HEK293T (cell line): ENCODE measurements around the gene ARID1B.

Source experiments
- BHLHE40 ChIP-seq: fragments of 450-650 bp; IDR thresholded peaks from 2 replicates; pipeline ENCODE4 v1.6.1; 2016; ENCODE audit warnings: mild to moderate bottlenecking, moderate library complexity, borderline replicate concordance
- ELF4 ChIP-seq: fragments of 450-650 bp; IDR thresholded peaks from 2 replicates; pipeline ENCODE4 v1.6.1; 2017; ENCODE audit warnings: antibody characterized with exemption
- FOXK2 ChIP-seq: fragments of 450-650 bp; IDR thresholded peaks from 2 replicates; pipeline ENCODE4 v1.6.1; 2016; ENCODE audit warnings: mild to moderate bottlenecking
- FOXM1 ChIP-seq: fragments of 450-650 bp; IDR thresholded peaks from 2 replicates; pipeline ENCODE4 v1.6.1; 2017; ENCODE audit warnings: mild to moderate bottlenecking, borderline replicate concordance
- HDGF ChIP-seq: fragments of 450-650 bp; IDR thresholded peaks from 2 replicates; pipeline ENCODE4 v1.6.1; 2017; ENCODE audit warnings: antibody characterized with exemption, borderline replicate concordance
- L3MBTL2 ChIP-seq: fragments of 450-650 bp; conservative IDR thresholded peaks from 2 replicates; pipeline ENCODE4 v1.6.1; 2016; ENCODE audit warnings: mild to moderate bottlenecking
- LEF1 ChIP-seq: fragments of 450-650 bp; IDR thresholded peaks from 2 replicates; pipeline ENCODE4 v1.6.1; 2017; ENCODE audit warnings: mild to moderate bottlenecking, borderline replicate concordance
- PKNOX1 ChIP-seq: fragments of 450-650 bp; IDR thresholded peaks from 2 replicates; pipeline ENCODE4 v1.6.1; 2016
- SP1 ChIP-seq: fragments of 450-650 bp; IDR thresholded peaks from 2 replicates; pipeline ENCODE4 v1.6.1; 2017
- SUZ12 ChIP-seq: fragments of 450-650 bp; IDR thresholded peaks from 2 replicates; pipeline ENCODE4 v1.6.1; 2016; ENCODE audit warnings: mild to moderate bottlenecking
- ZNF384 ChIP-seq: fragments of 450-650 bp; IDR thresholded peaks from 2 replicates; pipeline ENCODE4 v1.6.1; 2016

GRCh38 chr6:157126183-157127098 lies 349.3 kb downstream of the ARID1B start:
- TF ChIP-seq SP1 = no peak
- no peak for TF ChIP-seq SUZ12
- TF ChIP-seq PKNOX1 = no peak
- no peak for TF ChIP-seq FOXK2
- no peak for TF ChIP-seq ZNF384
- TF ChIP-seq HDGF = no peak
- TF ChIP-seq ELF4 = no peak
- TF ChIP-seq LEF1 = no peak
- no peak for TF ChIP-seq FOXM1
- no peak for TF ChIP-seq BHLHE40
- no peak for TF ChIP-seq L3MBTL2
